NCI-H345 treated with DMSO at 0.1 percent for 48 hours (cell line): Measurements from ENCODE around the gene AADAT.
"Not testable (repeated sequence)": the region's sequence is repeated elsewhere in the genome, so short reads cannot be mapped to it uniquely, and the experiment has no call there.

Experiments
- DNase-seq: peaks from one replicate; lab custom pipeline; 2025; ENCODE audit not compliant: unreplicated experiment; lab: John Stamatoyannopoulos, UW

The AADAT gene

DNA sequence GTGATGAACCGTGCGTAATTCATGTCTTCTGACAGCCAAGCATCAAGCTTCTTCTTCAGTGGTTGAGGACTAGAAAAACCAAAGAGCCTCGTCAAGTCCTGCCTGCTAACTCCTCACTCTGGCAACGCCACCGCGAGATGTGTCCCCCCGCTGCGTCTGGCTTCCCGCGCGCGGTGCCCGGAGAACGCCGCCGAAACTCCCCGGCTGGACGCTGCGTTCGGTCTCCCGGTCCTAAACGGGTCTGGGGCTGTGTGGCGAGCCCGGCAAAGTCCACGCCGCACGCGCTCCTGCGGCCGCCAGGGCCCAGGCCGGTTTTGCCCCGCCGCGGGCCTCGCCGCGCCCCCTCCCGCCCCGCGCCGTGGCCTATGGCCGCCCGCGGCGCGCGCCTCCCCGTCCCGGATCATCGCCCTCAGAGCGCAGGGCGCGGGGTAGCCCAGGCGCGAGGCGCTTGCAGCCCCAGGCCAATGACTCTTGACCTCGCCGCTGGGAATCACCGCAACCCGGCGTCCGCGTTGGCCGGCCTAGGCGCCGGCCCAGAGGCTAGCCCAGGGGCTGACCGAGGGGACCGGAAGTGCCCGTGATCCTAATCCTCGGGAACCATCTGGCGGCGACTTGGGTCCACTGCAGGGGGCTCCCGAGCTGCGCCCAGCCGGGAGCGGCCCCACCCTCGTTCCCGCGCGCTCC lies at the start of gene AADAT:
AADAT (minus strand) TSS at position 289 of the 684 bp plus-strand sequence; CDS start at position 23, 266 bp downstream.
- peak; percentile 48 for DNase-seq

DNA sequence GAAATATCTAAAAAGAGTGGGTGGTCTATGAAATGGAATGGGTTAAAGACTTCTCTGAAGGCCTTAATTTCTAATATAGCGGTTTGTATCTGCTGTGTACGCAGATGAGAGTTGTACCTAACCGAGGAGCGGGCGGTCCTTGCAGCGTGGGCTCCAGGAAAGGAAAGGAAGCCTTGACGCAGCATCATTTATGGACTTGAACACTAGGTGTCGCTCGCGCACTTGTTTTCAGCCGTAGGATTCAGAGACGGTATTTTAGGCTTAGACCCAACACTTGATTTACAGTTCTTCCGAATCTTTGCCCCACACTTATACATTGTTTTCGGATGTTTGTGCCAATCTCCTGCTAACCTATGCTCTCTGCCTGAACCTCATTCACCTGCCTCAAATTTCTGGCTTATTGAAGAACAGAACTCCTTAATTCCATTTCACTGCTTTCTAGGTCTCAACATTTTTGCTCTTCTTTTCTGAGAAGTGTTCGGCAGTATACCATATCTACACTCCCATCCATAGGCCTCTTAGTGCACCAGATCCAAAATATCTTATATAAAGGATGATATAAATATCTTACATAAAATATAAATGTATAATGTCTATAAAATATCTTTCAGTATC lies 48.9 kb upstream of the AADAT start:
- DNase-seq = peak; percentile 43

DNA sequence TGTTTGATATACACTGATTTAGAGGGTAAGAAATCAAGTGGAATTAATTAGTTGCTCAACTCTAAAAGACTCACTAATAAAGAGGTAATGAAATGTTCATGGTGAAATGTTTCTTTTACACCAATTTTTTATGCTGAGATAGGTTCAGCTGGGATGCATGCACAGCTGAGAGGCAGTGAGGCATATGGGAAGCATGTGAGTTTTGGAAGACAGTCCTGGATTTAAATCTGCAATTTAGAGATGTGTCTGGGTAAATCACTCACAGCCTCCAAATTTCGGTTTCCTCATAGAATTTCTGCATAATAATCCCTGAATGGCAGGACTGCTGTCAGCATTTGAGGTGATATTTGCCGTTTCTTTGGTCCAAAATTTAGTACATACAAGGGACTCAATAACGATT lies 48.2 kb upstream of the AADAT start:
- DNase-seq = no peak

DNA sequence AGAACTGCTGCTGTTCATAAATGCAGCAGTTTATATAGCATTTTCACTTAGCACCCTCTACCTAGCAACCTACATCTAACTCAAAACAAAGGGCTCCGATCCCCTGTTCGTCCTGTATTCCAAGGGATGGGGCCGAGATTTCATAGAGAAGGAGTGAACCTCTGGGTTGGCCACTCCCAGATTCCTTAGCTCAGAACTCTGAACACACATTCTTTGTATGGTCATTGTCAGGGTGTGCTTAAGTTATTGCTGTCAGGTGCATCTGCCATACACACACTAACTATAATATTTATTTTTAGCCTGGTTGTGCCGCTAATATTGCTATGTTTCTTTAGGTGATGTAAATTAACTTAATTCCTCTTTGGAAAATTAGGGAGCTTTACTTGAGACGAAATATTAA lies 47.7 kb upstream of the AADAT start:
- DNase-seq = no peak

DNA sequence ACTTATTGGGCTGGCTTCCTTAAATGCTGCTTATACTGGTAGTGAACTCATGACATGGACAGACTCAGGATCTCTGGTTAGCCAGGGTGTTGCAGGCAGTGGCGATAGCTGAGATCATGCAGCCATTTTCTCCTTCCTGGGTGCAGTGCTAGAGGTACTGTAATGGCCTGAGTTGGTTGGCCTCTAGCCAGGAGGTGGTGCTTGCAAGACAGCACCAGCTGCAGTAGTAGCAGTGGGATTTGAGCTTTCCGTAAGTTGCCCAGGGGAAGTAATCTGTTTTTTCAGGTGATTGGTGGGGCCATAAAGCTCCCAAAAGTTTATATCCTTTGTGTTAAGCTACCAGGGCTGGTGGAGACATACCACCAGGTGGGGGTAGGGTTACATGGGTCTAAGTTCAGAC lies 45.1 kb upstream of the AADAT start:
- no peak for DNase-seq

DNA sequence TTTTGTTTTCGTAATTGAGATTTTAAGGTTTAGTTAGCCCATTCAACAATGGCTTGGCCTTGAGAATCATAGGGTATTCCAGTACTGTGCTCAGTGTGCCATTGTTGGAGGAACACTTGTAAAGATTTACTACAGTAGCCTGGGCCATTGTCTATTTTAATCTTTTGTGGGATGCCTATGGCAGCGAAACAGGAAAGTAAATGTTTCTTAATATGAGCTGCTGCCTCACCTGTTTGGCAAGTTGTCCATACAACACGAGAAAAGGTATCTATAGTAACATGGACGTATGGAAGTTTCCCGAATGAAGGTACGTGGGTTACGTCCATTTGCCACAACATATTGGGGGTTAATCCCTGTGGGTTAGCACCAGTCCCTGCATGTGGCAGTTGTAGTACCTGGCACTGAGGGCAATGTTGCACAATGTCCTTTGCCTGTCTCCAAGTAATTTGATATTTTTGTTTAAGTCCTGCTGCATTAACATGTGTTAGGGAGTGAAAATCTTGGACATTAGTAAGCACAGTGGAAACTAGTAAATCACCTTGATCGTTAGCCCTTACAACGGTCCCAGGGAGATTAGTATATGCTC lies 38.6 kb upstream of the AADAT start:
- DNase-seq = no peak

DNA sequence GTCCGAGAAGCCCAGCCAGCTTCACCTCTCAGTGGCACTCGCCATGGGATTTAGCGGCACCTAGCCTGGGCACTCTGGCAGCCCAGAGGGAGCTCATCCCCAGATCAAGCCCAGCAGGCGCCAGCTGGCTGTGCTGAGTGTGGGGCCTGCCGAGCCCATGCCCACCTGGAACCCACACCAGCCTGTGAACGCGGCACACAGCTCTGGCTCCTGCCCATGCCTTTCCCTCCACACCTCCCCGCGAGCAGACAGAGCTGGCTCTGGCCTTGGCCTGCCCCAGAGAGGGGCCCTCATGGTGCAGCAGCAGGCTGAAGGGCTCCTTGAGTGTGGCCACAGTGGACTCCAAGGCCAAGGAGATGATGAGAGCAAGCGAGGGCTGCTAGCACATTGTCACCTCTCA lies 38.0 kb upstream of the AADAT start:
- DNase-seq = no peak

DNA sequence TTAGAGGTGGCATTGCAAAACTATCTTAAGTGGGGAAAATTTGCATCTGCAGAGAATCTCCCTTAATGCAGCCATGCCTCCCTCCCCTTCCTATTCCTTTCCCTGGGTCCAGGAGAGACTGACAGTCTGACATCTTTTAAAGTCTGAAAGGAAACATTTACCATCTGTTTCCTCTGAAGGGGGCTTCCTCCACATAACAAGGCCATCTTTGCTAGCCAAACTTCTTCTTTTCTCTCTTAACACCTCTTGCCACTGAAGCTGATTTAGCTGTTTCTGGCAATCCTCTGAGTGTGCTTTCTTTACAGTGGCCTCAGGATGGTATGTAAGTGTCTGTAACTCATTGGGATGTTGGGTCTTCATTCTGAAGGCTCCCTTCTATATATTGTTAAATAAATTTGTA lies 34.6 kb upstream of the AADAT start:
- no peak for DNase-seq

DNA sequence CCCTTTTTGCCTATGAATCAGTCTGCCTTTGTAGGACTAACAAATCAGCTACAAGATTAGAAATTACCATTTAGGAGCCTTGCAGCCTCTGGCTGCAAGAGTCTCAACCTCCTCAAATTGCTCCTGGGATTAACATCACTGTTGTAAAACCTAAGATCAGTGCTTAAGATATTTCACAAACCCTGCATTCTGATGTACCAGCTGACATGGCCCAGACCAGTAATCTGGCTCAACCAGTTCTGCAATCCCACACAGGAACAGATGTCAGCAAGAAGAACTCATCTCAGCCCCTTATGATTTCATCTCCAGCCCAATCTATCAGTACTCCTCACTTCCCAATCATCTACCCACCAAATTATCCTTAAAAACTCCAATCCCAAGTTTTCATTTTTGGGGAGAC lies 32.5 kb upstream of the AADAT start:
- DNase-seq = no peak

DNA sequence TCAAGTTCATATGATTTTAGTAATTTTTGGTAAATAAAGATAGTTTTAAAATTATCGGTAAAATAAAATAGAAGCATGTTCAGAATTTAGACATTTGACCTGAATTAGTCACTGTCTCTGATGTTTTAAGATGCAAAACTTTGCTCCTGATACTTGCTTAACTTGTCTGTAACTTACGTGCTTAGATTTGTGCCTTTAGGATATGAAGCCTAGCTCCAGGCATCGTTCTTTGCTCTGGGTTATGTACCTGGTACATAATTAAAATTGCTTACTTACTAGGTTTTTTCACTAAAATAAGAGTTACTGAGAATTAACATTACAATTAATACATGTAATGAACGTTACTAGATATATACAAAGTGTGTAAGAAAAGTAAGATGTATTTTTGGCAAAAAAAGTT lies 24.9 kb upstream of the AADAT start:
- DNase-seq = no peak

DNA sequence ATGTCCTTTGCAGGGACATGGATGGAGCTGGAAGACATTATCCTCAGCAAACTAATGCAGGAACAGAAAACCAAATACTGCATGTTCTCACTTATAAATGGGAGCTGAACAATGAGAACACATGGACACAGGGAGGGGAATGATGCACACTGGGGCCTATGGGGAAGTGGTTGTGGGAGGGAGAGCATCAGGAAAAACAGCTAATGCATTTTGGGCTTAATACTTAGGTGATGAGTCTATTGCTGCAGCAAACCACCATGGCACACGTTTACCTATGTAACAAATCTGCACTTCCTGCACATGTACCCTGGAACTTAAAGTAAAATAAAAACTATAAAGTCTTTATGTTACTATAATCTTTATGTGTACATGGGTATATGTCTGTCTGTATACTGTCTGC lies 24.4 kb upstream of the AADAT start:
- DNase-seq = not testable (repeated sequence)

DNA sequence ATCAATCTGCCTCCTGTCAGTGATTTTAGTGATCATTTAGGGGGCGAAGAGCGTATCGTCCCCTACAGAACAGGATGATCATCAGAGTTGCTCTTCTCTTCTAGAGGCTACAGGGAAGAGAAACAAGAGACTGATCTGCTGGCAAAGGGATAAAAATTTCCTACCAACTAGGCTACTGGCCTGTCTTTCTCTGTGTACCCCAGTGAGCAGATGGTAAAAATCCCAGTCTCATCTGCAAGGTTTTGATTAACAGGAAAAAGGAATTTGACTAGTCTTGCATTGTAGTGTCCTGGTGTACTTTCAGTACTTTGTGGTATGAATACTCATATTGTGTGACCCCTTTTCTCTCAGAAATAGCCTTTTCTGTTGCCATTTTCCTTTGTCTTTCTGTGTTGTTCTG lies 21.8 kb upstream of the AADAT start:
- no peak for DNase-seq

DNA sequence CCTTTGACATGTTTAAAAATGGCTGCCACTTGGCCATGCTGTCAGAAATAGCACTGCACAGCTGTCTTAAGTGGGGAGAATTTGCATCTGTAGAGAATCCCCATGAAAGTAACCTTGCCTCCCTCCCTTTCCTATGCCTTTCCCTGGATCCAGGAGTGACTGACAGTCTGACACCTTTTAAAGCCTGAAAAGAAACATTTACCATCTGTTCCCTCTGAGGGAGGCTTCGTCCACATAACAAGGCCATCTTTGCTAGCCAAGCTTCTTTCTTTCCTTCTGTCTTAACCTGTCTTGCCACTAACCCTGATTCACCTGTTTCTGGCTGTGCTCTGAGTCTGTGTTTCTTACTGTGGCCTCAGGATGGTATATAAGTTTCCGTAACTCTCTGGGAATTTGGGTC lies 21.3 kb upstream of the AADAT start:
- DNase-seq = no peak

DNA sequence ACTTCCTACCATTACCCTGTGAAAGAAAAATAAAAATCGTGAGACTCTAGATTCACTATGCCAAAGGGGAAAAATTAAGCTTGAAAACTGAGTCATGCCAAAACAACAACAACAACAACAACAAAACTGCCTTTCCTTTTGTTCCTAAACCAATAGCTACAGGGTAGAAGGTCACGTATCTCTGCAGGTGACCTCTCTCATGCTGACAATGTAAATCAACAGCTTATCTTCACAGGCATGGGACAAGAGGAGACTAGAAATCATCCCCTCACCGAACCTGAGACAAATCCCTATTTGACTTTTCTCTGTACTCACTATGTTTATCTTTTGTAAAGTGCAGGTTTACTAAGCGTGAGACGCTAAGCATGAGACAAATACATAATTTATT lies 20.5 kb upstream of the AADAT start:
- no peak for DNase-seq

DNA sequence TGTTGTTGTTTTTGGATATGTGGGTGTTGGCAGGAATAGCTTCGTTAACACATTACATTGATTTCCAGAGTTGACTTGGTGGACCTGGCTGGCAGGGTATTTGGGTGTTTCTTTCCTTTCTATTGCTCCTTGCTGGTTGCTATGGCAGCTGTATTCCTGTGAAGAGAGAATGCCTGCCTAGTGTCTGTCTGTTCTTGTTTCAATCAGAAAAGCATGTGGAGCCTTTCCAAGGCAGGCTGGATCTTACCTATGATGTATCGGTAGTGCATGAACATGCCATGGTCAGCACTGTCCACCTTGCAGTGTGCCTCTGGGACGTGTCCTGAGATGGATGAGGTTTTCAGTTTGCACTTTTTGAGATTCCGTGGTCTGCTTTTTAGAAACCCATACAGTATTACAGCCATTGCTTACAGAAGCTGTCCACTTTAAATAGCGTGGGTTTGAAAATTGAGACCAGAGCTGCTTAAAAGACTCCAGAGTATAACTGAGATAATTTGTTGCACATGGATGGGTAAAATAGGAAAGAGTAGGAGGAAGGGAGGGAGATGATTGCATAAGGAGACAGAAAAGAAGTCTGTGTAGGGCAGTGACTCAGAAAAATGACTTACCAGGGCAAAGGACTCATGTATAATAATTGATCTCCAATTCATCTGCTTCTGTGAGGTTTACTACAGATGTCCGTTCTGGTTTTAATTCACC lies 20.0 kb upstream of the AADAT start:
- no peak for DNase-seq

DNA sequence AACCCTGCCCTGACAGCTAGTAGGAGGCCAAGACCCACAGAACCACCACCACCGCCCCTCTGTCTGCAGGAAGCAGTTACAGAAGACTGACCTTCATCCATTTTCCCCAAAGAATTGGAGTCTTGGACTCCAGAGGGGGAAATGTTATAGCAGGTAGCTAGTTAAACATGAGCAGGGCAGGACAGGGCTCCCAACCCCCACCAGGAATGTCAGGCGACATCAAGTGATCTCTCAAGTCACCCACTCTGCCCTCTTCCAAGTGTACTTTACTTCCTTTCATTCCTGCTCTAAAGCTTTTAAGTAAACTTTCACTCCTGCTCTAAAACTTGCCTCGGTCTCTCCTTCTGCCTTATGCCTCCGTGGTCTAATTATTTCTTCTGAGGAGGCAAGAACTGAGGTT lies 17.1 kb upstream of the AADAT start:
- no peak for DNase-seq

DNA sequence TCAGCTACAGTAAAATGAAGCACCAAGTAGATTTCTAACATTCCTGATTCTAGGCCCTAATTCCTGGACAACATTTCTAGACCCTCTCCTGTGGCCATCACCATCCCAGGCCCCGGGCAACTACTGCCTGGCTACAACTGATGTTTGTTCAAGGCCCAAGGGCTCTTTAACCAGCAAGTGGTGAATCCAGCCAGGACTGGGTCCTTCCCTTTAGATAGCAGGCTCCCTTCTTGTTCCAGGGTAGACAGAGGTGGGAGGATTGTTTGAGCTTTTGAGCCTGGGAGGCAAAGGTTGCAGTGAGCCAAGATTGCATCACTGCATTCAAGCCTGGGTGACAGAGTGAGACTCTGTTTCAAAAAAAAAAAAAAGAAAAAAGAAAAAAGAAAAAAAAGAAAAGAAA lies 12.7 kb upstream of the AADAT start:
- no peak for DNase-seq

DNA sequence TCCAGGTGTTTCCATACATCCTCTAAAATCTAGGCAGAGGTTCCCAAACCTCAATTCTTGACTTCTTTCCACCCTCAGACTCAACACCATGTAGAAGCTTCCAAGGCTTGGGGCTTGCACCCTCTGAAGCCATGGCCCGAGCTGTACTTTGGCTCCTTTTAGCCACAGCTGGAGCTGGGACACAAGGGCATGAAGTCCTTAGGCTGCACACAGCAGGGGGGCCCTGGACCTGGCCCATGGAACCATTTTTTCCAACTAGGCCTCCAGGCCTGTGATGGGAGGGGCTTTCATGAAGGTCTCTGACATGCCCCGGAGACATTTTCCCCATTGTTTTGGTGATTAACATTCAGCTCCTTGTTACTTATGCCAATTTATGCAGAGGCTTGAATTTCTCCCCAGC lies 8.4 kb upstream of the AADAT start:
- DNase-seq = not testable (repeated sequence)

DNA sequence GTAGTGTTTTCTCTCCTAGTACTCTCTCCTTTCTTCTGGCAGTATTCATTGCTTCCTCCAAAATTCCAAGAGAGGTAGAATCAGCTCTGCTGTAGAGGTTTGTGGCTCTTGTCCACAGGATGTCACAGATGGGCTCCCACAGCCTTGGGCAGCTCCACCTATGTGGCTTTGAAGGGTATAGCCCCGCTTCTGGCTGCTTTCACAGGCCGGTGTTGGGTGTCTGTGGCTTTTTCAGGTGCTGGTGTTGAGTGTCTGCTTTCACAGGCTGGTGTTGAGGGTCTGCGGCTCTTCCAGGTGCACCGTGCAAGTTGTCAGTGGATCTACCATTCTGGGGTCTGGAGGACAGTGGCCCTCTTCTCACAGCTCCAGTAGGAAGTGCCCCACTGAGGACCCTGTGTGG lies 7.9 kb upstream of the AADAT start:
- DNase-seq = no peak

DNA sequence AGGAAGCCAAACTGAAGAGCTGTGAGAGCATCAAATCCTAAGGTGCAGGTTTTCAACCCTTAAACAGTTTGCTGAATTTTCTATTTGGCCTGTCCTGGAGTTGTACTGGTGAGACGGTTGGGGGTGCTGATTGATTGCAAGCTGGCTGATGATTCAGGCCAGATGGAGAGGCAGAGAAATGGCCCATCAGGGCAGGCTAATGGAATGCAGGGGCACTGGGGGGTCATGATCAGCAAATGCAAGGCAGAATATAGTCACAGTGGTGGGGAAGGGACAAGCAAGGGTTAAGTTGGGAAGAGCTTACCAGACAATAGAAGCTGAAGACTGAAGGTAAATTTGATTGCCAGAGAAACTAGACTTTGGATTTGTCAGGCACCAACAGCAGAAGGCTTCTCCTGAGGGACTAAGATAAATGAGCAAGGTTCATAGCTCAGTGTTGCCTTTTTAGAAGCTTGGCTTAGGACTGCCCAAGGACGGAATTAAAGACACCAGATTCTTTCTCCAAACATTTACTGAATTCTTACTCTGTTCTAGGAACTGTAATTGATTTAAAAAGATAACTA lies 4.3 kb upstream of the AADAT start:
- DNase-seq = no peak

DNA sequence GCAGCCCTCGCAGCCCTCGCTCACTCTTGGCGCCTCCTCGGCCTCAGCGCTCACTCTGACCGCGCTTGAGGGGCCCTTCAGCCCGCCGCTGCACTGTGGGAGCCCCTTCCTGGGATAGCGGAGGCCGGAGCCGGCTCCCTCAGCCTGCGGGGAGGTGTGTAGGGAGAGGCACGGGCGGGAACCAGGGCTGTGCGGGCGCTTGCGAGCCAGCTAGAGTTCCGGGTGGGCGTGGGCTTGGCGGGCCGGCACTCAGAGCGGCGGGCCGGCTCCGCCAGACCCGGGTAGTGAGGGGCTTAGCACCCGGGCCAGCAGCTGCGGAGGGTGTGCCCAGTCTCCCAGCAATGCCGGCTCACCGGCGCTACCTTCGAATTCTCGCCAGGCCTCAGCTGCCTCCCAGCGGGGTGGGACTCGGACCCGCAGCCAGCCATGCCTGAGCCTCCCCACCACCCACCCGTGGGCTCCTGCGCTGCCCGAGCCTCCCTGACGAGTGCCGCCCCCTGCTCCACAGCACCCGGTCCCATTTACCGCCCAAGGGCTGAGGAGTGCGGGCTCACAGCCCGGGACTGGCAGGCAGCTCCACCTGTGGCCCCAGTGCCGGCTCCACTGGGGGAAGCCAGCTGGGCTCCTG lies 1.4 kb upstream of the AADAT start:
- DNase-seq = no peak
